Caco-2 (cell line): ENCODE results near the gene ATP11C. TPM values are rescaled to one million over a fixed set of nuclear protein-coding genes. Genes with fewer than 3 reads are reported as not detected.

Experiments
- BruUV-seq: library from RNA; stranded (reverse); fragments of 400-500 nt; replicated peaks from 2 replicates; lab custom pipeline; 2021; lab: Mats Ljungman, UMichigan
- CTCF ChIA-PET: fragments of 300-600 bp; sonication (Branson Sonifier 250); formaldehyde crosslinking; loops from one replicate; lab custom pipeline; 2022; ENCODE audit warnings: antibody characterized with exemption; lab: Charles Lee
- POLR2A ChIA-PET: fragments of 300-600 bp; sonication (Branson Sonifier 250); formaldehyde crosslinking; loops from one replicate; lab custom pipeline; 2022; ENCODE audit warnings: antibody characterized with exemption; lab: Charles Lee
- DNase-seq, 2 experiments: peaks; one replicate each; pipeline versions ENCODE4 v3.0.0 to v3.0.0-alpha.2; 2020 to 2022
- H3K27me3 ChIP-seq: replicated peaks from 2 replicates; pipeline ENCODE4 v1.6.0; 2011; ENCODE audit warnings: low read length; ENCODE audit not compliant: control insufficient read depth, insufficient read depth
- H3K36me3 ChIP-seq: 2 replicates; pipeline ENCODE4 v1.5.1; 2011; ENCODE audit warnings: low read length; ENCODE audit not compliant: control insufficient read depth, insufficient read depth
- H3K4me1 ChIP-seq: fragments of 250-450 bp; sonication (Bioruptor Pico); 2 replicates; pipeline ENCODE4 v1.5.1; 2020; ENCODE audit warnings: mild to moderate bottlenecking
- H3K4me3 ChIP-seq: 2 replicates; pipeline ENCODE4 v1.5.1; 2011; ENCODE audit warnings: low read depth, mild to moderate bottlenecking, control low read depth, low read length
- H3K9me3 ChIP-seq: fragments of 250-450 bp; sonication (Bioruptor Pico); 2 replicates; pipeline ENCODE4 v1.5.1; 2020; ENCODE audit warnings: mild to moderate bottlenecking, moderate library complexity
- H3K27ac Mint-ChIP-seq: one replicate; pipeline ENCODE4 v1.8.0; 2022; ENCODE audit warnings: mixed read lengths; ENCODE audit not compliant: unreplicated experiment
- H3K27me3 Mint-ChIP-seq: one replicate; pipeline ENCODE4 v1.8.0; 2022; ENCODE audit warnings: mixed read lengths; ENCODE audit not compliant: insufficient read depth, unreplicated experiment
- H3K36me3 Mint-ChIP-seq: one replicate; pipeline ENCODE4 v1.8.0; 2022; ENCODE audit warnings: mild to moderate bottlenecking, mixed read lengths; ENCODE audit not compliant: insufficient read depth, unreplicated experiment
- H3K4me1 Mint-ChIP-seq: one replicate; pipeline ENCODE4 v1.8.0; 2022; ENCODE audit warnings: low read depth, mixed read lengths; ENCODE audit not compliant: unreplicated experiment
- H3K4me3 Mint-ChIP-seq: one replicate; pipeline ENCODE4 v1.8.0; 2022; ENCODE audit warnings: mild to moderate bottlenecking, moderate library complexity, mixed read lengths; ENCODE audit not compliant: unreplicated experiment
- H3K9me3 Mint-ChIP-seq: one replicate; pipeline ENCODE4 v1.8.0; 2022; ENCODE audit warnings: mixed read lengths; ENCODE audit not compliant: unreplicated experiment
- intact Hi-C: fragments of 100-400 bp; cut with micrococcal nuclease; formaldehyde crosslinking; loops from one replicate; pipeline ENCODE4 v1.10.0; 2022; ENCODE audit not compliant: unreplicated experiment
- microRNA-seq: library from miRNA; unstranded; fragments of <30 nt; microRNA quantifications from one replicate; pipeline ENCODE4 v1.2.0, GENCODE V29; 2022
- total RNA-seq: library from RNA; stranded (reverse); gene quantifications from 2 replicates; pipeline ENCODE4 v1.2.3, GENCODE V29; 2022
- TF ChIP-seq, protein P1 (sequence below), 2 experiments: fragments of 200-600 bp in 1 of 2; IDR thresholded peaks; 1 replicate in 1 of 2; 2 replicates in 1 of 2; pipeline versions ENCODE4 v1.5.1 to v1.8.0; 2011 to 2022; ENCODE audit warnings: antibody characterized with exemption in 1 of 2, control low read depth in 1 of 2, inconsistent platforms in 1 of 2, low read depth in 1 of 2, low read length in 1 of 2, mild to moderate bottlenecking in 1 of 2, moderate library complexity in 1 of 2; ENCODE audit not compliant: insufficient read depth in 1 of 2, severe bottlenecking in 1 of 2, unreplicated experiment in 1 of 2

ATP11C gene
- total RNA-seq, 1 experiment from 2014 or later, result 12.2 TPM

- no TSS peak for BruUV-seq
- H3K36me3 Mint-ChIP-seq, result no peaks in the 10 kb centered on the region
- no peaks in the 10 kb centered on the region for H3K4me1 ChIP-seq
- H3K36me3 ChIP-seq, result no peaks in the 10 kb centered on the region
- TF ChIP-seq, protein P1, sequence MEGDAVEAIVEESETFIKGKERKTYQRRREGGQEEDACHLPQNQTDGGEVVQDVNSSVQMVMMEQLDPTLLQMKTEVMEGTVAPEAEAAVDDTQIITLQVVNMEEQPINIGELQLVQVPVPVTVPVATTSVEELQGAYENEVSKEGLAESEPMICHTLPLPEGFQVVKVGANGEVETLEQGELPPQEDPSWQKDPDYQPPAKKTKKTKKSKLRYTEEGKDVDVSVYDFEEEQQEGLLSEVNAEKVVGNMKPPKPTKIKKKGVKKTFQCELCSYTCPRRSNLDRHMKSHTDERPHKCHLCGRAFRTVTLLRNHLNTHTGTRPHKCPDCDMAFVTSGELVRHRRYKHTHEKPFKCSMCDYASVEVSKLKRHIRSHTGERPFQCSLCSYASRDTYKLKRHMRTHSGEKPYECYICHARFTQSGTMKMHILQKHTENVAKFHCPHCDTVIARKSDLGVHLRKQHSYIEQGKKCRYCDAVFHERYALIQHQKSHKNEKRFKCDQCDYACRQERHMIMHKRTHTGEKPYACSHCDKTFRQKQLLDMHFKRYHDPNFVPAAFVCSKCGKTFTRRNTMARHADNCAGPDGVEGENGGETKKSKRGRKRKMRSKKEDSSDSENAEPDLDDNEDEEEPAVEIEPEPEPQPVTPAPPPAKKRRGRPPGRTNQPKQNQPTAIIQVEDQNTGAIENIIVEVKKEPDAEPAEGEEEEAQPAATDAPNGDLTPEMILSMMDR (IDR thresholded peaks at IDR 0.05; ENCODE audit: insufficient read depth in 1 of 2, low read depth in 1 of 2, low read length in 1 of 2, severe bottlenecking in 1 of 2, unreplicated experiment in 1 of 2), result no peak
- intact Hi-C loops, result no loop called here
- H3K27me3 Mint-ChIP-seq, result peaks cover 8% of the 10 kb centered on the region
- ChIA-PET CTCF (no interaction called here), POLR2A (no interaction called here)
- H3K4me1 Mint-ChIP-seq, result no peaks in the 10 kb centered on the region
- H3K9me3 ChIP-seq, result no peaks in the 10 kb centered on the region
- no peaks in the 10 kb centered on the region for H3K27me3 ChIP-seq
- peaks cover under 1% of the 10 kb centered on the region for H3K9me3 Mint-ChIP-seq
- no peak for DNase-seq
- H3K4me3 Mint-ChIP-seq, result no peak overlapping the region
- no peak overlapping the region for H3K4me3 ChIP-seq
- H3K27ac Mint-ChIP-seq, result no peak overlapping the region
These were observed 252.5 kb downstream of the ATP11C start for GRCh38 chrX:139680356-139680755.

Small RNAs within 50 kb of the gene (microRNA-seq; reads per million reads assigned to microRNA genes)
- 35.9 reads per million, percentile 63 among the genes with 10 or more reads in this experiment for gene MIR505

Other genes with a start within 250 kb of the ATP11C start
- gene MCF2, start 224.9 kb downstream of the ATP11C start, total RNA-seq, result not detected in 2 replicates
- not detected in 2 replicates for gene CXorf66, start 32.5 kb upstream of the ATP11C start, total RNA-seq